HS-27A (cell line): ENCODE measurements around the gene CYBB.
A peak's percentile ranks its signal among the peaks of the same experiment; 100 is the strongest.

Experiments
- DNase-seq: peaks from one replicate; pipeline ENCODE4 v3.0.0-alpha.2; 2012; ENCODE audit warnings: low read depth, missing footprints

Gene CYBB

GRCh38 chrX:37844622-37845021, 64.8 kb downstream of the CYBB start:
- DNase-seq: no peak

- no peak for DNase-seq
Observed at GRCh38 chrX:37846141-37846540, 66.3 kb downstream of the CYBB start.

- no peak for DNase-seq
Observed at GRCh38 chrX:37846558-37846933, 66.7 kb downstream of the CYBB start.

GRCh38 chrX:37846934-37847732, 67.3 kb downstream of the CYBB start, which contains the start of gene DYNLT3:
Gene DYNLT3, minus strand, starts transcription at chrX:37847571. Its CDS starts 61 bp downstream, at chrX:37847510.
- peak; percentile 36 for DNase-seq

- no peak for DNase-seq
Observed at GRCh38 chrX:37847733-37848197, 67.9 kb downstream of the CYBB start.

GRCh38 chrX:37854148-37854547, 74.3 kb downstream of the CYBB start:
- DNase-seq: no peak

GRCh38 chrX:37854748-37855147, 74.9 kb downstream of the CYBB start:
- DNase-seq: no peak

GRCh38 chrX:37860721-37861120, 80.9 kb downstream of the CYBB start:
- DNase-seq: no peak

- DNase-seq: no peak
Observed at GRCh38 chrX:37862851-37863250, 83.0 kb downstream of the CYBB start.
